ENCODE results near the gene VWF.
"Not testable (repeated sequence)": the region's sequence is repeated elsewhere in the genome, so short reads cannot be mapped to it uniquely, and the experiment has no call there.

The VWF gene

DNA sequence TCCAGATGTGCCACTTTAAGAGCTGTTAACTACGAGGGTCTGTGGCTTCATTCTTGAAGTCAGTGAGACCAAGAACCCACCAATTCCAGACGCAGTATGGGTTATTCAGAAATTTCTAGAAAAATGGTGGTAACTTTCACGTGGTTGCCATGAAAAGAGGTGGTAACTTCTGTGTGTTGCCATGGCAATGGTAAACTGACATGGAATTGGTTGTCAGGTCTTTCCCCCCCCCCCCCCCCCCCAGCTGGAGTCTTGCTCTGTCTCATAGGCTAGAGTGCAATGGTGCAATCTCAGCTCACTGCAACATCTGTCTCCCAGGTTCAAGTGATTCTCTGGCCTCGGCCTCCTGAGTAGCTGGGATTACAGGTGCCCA lies 18.8 kb upstream of the VWF start:
- no peak for DNase-seq

DNA sequence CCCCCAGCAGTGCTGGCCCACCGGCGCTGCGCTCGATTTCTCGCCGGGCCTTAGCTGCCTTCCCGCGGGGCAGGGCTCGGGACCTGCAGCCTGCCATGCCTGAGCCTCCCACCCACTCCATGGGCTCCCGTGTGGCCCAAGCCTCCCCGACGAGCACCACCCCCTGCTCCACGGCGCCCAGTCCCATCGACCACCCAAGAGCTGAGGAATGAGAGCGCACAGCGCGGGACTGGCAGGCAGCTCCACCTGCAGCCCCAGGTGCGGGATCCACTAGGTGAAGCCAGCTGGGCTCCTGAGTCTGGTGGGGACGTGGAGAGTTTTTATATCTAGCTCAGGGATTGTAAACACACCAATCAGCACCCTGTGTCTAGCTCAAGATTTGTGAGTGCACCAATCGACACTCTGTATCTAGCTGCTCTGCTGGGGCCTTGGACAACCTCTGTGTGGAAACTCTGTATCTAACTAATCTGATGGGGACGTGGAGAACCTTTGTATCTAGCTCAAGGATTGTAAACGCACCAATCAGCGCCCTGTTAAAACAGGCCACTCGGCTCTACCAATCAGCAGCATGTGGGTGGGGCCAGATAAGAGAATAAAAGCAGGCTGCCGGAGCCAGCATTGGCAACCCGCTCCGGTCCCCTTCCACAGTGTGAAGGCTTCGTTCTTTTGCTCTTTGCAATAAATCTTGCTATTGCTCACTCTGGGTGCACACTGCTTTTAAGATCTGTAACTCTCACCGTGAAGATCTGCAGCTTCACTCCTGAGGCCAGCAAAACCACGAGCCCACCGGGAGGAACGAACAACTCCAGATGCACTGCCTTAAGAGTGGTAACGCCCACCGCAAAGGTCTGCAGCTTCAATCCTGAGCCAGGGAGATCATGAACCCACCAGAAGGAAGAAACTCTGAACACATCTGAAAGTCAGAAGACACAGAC lies 18.2 kb upstream of the VWF start:
- not testable (repeated sequence) for DNase-seq

- not testable (repeated sequence) for DNase-seq
Measured at GRCh38 chr12:6141731-6142367, 17.4 kb upstream of the VWF start.

- DNase-seq = peak; percentile 39
Measured at GRCh38 chr12:6140651-6141447, 16.4 kb upstream of the VWF start.

- DNase-seq = no peak
Measured at GRCh38 chr12:6135071-6135470, 10.6 kb upstream of the VWF start.

GRCh38 chr12:6133642-6134041 lies 9.2 kb upstream of the VWF start:
- DNase-seq = no peak

DNA sequence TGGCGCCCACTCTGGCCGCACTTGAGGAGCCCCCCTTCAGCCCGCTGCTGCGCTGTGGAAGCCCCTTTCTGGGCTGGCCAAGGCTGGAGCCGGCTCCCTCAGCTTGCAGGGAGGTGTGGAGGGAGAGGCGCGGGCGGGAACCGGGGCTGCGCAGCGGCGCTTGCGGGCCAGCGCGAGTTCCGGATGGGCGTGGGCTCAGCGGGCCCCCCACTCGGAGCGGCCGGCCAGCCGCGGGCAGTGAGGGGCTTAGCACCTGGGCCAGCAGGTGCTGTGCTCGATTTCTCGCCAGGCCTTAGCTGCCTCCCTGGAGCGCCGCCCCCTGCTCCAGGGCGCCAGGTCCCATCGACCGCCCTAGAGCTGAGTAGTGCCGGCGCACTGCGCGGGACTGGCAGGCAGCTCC lies 8.0 kb upstream of the VWF start:
- DNase-seq = no peak

DNA sequence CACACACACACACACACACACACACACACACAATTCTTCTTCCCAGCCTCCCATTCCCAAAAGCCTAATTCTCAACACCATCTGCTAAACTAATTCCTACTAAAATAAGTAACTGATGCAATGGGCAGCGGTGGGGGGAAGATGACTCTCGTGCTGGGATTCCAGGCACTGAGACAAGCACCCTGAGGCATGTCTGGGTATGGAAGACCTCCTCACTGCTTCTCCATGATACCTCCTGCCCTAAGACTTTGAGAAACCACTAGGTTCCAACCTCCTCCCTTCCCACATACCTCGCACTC lies 789 bp upstream of the VWF start:
- peak; percentile 38 for DNase-seq

GRCh38 chr12:6123258-6123657 lies 1.2 kb downstream of the VWF start:
- DNase-seq = no peak

DNA sequence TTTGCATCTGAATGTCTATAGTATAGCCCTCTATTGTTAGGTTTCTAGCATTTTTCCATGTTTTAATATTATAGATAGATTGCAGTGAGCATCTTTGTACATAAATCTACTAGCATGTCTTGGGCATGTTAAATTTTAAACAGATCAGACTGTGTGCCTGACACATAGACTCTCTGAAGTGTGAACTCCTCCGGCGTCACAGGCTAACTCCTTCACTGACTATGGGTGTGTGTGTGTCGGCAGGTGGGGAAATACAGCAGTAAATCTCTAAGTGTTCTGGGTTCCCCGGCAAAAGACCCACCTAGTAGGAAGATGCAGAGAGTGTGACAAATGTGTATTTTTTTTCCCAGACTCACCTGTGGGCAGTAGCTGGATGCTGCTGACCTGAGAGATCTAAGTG lies 2.3 kb downstream of the VWF start:
- no peak for DNase-seq

- DNase-seq = no peak
Measured at GRCh38 chr12:6120796-6121473, 3.5 kb downstream of the VWF start.

GRCh38 chr12:6118891-6119568 lies 5.4 kb downstream of the VWF start:
- no peak for DNase-seq

DNA sequence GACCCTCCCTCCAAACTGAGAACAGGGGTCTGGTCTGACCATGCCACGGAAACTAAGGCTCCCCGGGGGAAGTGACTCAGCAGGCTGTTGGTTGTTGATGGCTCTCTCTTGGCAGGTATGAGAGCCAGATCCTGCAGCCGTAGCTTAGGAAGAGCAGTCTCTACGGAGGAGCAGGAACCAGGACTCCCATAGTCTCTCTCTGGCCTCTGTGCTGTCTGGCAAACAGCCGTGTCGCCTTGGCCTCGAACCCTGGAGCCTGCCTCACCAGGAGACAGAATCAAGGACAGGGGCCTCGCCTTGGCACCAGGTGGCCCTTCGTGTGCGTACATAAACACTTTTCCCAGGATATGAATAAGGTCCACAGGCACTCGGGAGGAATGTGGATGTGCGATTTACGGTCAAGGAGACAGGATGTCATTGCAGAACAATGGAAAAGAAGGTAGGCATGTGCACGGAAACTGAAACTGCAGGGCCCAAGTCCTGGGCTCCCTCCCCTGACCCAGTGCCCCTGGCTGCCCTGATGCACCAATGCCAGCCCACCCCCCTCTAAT lies 7.9 kb downstream of the VWF start:
- no peak for DNase-seq

DNA sequence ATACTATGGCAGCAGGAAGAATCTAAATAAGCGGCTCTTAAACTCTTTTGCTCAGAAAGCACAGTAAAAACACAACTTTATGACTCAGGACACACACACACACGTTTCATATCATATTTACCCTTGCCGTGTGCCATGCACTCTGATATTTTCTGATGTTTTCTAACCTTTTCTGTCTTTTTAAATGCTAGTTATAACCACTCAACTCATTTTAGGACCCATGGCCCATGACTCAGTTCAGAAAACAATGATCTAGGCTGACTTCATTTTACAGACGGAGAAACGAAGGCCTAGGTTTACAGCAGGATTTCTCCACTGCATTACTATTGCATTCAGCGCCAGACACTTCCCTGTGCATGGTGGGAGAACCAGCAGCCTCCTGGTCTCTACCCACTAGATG lies 9.1 kb downstream of the VWF start:
- no peak for DNase-seq

- no peak for DNase-seq
Measured at GRCh38 chr12:6114476-6114870, 10.0 kb downstream of the VWF start.

GRCh38 chr12:6113691-6114475 lies 10.6 kb downstream of the VWF start:
- DNase-seq = no peak

DNA sequence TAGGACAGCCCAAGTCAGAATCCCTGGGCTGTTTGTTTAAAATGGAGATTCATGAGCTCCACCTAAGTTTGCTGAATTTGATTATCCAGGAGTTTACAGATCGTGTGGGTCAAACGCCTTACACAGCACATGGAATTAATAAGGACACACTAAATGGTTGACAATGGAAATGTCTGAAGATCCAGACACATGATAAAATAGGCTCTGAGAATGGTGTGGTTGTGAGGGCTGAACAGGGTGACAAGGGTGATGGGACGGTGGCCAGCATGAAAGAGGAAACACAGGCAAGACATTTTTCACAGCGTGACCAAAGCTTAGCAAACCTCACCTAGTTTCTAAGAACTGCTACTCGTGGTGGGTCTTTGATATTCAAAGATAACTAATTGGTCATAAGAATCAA lies 12.5 kb downstream of the VWF start:
- DNase-seq = no peak

GRCh38 chr12:6110006-6110405 lies 14.5 kb downstream of the VWF start:
- no peak for DNase-seq

DNA sequence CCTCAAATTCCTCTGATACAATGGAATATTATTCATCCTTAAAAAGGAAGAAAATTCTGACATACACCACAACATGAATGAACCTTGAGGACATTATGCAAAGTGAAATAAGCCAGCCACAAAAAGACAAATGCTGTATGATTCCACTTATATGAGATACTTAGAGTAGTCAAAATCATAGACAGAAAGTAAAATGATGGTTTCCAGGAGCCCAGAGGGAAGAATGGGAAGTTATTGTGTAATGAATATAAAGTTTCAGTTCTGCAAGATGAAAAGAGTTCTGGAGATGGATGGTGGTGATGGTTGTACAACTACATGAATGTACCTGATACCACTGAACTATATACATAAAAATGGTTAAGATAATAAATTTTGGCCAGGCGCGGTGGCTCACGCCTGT lies 18.3 kb downstream of the VWF start:
- no peak for DNase-seq

GRCh38 chr12:6104842-6105241 lies 19.6 kb downstream of the VWF start:
- no peak for DNase-seq

GRCh38 chr12:6104027-6104426 lies 20.4 kb downstream of the VWF start:
- no peak for DNase-seq
